ENCODE results near the gene RASSF1. TPM values are rescaled to one million over a fixed set of nuclear protein-coding genes. Genes with fewer than 3 reads are reported as not detected.

The RASSF1 gene
- total and polyA plus RNA-seq, 2 of the 13 experiments (the other 11 are each of a cell fraction or from before 2014, with no cell fraction given) = 10.2 to 27.5 TPM

GRCh38 chr3:50298836-50299637, 41.6 kb downstream of the RASSF1 start, which contains the start of the genes HYAL3 and NAA80 (continued):
- TF ChIP-seq ZFX (CRISPR knock-in tag; IDR thresholded peaks at IDR 0.05; ENCODE audit: low read depth) (peak; percentile 81), ARNT2 (CRISPR knock-in tag; IDR thresholded peaks at IDR 0.05; ENCODE audit: low read depth) (peak; percentile 88), PRPF4 (IDR thresholded peaks at IDR 0.05; ENCODE audit: low read depth, low read length, poor library complexity, severe bottlenecking) (no peak), SRSF4 (IDR thresholded peaks at IDR 0.05; ENCODE audit: low read depth, low read length, poor library complexity, severe bottlenecking) (no peak), ZZZ3 (CRISPR knock-in tag; IDR thresholded peaks at IDR 0.05; ENCODE audit: borderline replicate concordance) (no peak), ZNF710 (CRISPR knock-in tag; IDR thresholded peaks at IDR 0.05; ENCODE audit: borderline replicate concordance) (peak; percentile 45; the same call in 1 of the 2 replicates), JUND (CRISPR knock-in tag; IDR thresholded peaks at IDR 0.05) (0 out of 2 replicates have a peak, but pooled peaks have one; percentile 9), NCOR1 (IDR thresholded peaks at IDR 0.05; ENCODE audit: borderline replicate concordance, low read length) (peak; percentile 19; the same call in 1 of the 2 replicates), ZNF550 (CRISPR knock-in tag; IDR thresholded peaks at IDR 0.05; ENCODE audit: borderline replicate concordance) (peak; percentile 85; the same call in 1 of the 2 replicates), ZNF280B (CRISPR knock-in tag; IDR thresholded peaks at IDR 0.05; ENCODE audit: borderline replicate concordance) (no peak), NFE2L1 (CRISPR knock-in tag; IDR thresholded peaks at IDR 0.05; ENCODE audit: borderline replicate concordance) (0 out of 2 replicates have a peak, but pooled peaks have one; percentile 60), ZMYM3 (CRISPR knock-in tag; IDR thresholded peaks at IDR 0.05) (0 out of 2 replicates have a peak, but pooled peaks have one; percentile 41), ZNF430 (CRISPR knock-in tag; IDR thresholded peaks at IDR 0.05) (no peak), ZNF776 (CRISPR knock-in tag; IDR thresholded peaks at IDR 0.05) (peak; percentile 15; the same call in 1 of the 2 replicates), ZBTB33 (CRISPR knock-in tag; IDR thresholded peaks at IDR 0.05) (0 out of 2 replicates have a peak, but pooled peaks have one; percentile 16), ZNF567 (CRISPR knock-in tag; IDR thresholded peaks at IDR 0.05; ENCODE audit: borderline replicate concordance) (no peak), PRDM4 (CRISPR knock-in tag; IDR thresholded peaks at IDR 0.05; ENCODE audit: borderline replicate concordance) (no peak), ZBTB7A (CRISPR knock-in tag; IDR thresholded peaks at IDR 0.05) (peak; percentile 61; the same call in 1 of the 2 replicates), ZFY (CRISPR knock-in tag; IDR thresholded peaks at IDR 0.05) (peak; percentile 71; the same call in 1 of the 2 replicates)
